NCI-H1436 treated with DMSO at 0.1 percent for 48 hours (cell line): ENCODE results near the gene PPP4R4.
"Not testable (repeated sequence)": the region's sequence is repeated elsewhere in the genome, so short reads cannot be mapped to it uniquely, and the experiment has no call there.

ENCODE experiments used
- DNase-seq: peaks from one replicate; lab custom pipeline; 2025; lab: John Stamatoyannopoulos, UW

Gene PPP4R4

DNA sequence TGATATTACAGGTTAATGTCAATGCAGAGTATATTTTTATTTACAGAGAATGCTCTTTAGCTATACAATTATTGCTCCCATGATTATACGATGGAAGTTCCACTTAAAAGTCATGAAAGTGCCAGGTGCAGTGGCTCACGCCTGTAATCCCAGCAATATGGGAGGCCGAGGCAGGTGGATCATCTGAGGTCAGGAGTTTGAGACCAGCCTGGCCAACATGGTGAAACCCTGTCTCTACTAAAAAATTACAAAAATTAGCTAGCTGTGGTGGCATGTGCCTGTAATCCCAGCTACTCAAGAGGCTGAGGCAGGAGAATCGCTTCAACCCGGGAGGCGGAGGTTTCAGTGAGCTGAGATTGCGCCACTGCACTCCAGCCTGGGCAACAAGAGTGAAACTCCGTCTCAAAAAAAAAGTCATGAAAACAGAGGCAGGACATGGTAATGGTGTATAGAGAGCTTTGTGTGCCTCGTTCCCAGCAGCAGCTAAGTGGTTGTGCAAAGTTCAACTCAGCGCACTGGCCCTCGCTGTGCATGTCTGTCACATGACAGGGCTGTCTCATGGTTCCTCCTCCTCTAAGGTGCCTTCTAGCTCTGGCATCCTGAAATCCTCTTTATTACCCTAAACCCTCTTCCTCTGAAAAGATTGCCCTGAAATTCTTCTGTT, 102.9 kb downstream of the PPP4R4 start:
- not testable (repeated sequence) for DNase-seq

DNA sequence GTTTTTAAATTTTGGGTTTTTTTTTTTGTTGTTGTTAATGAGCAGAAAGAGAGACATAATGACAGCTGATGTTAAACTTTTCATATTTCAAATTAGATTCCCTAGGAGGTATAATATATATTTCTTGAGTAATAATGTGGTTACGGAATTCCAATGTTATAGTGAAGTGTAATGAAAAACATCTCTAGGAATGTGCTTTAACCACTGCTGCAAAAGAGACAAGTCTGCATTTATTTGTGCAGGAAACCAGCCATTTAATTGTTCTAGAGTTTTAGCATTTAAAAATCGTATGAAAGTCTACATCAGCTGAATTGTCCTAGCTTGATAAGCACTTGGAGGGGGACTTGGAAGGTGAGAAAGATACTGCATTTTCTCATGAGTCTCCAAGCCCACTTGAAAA, 104.6 kb downstream of the PPP4R4 start:
- no peak for DNase-seq

DNA sequence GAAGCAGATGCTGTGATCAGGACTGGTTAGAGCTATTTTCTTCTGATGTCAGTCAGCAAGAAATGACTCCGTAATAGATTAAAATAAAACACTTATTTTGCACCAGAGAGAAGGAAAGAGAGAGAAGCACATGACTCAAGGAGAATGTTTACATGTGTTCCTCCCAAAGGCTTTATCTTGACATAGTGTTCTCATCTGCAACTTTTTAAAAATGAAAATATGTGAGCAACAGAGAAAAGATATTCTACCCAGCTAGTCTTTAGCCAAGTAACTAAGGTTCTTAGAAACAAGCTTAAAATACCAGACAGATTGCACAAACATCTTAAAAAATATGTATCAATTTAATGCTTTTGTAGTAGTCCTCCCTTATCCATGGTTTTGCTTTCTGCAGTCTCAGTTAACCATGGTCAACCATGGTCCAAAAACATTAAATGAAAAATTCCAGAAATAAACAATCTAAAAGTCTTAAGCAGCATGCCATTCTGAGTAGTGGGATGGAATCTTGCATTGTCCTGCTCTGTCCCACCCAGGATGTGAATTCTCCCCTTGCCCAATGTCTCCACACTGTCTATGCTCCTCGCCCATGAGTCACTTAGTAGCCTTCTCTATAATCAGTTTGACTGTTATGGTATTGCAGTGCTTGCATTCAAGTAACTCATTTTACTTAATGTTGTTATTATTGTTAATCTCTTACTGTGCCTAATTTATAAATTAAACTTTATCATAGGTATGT, 109.0 kb downstream of the PPP4R4 start:
- DNase-seq = no peak

DNA sequence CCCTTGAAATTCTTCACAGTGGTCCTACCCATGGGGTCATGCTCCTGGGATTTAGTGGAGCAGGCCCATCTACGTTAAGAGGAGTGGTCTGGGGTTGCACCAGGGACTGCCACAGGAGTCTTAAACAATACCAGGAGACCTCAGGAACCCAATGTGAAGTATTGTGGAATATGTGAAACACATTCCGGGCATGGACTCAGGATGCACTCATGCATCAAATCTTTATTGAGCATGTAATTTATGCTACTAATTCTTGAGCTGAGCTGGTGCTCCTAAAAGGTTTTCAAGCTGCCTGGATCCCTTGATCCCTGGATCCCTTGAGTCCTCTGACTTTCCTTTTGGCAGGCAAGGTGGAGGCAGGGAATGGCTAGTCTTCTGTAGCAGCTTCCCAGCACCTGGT, 110.1 kb downstream of the PPP4R4 start:
- no peak for DNase-seq

DNA sequence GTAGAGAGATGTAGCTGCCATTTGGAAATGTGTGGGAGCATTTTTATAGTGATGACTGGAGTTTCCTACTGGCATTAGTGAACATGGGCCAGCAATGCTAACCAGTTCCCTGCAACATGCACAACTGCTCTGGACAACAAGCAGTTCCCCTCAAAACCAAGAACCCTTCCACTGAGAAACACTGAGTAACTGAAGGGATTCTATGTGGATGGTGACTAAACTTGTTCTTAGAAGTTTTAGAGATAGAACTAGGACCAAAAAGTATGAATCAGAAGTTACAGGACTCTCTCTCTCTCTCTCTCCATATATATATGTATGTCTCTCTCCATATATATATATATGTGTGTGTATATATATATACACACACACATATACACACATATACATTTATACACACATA, 111.0 kb downstream of the PPP4R4 start:
- DNase-seq = no peak

DNA sequence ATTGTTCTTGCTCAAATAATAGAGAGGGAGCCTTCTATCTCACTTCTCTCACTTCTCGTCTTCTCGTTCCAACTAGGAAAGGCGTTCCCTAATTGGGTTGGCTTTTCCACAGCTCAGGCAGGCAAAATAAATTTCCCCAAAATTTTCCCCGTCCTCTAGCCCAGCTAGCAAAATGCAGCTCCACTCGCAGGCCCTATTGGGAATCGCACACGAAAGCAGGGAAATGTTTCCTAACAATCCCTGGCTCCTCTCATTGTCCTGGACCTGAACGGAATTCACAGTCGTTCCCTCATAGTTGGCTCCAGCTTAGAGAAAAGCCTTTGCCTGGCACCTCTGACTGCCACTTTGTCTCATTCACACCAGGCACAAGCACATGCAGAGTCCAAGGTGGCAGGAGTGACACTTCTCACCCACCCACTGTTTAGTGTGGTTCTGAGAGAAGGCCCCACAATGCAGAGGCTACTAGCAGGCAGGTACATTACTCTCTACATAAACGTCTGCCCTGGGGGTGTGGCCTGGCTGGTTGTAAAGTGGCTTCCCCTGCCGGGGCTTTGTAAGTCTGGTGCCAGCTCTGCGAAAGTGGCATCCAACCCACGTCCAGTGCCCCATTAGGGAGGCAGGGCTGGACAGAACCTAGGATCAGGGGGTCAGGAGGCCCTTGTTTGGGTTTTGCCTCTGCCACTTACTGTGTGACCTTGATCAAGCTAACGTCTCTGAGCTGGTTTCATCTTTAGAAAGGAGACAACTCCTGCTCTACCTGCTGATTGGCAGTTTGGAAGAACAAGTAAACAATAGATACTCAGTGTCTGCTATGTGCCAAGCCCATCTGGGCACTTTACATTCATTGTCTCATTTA, 114.7 kb downstream of the PPP4R4 start:
- no peak for DNase-seq

DNA sequence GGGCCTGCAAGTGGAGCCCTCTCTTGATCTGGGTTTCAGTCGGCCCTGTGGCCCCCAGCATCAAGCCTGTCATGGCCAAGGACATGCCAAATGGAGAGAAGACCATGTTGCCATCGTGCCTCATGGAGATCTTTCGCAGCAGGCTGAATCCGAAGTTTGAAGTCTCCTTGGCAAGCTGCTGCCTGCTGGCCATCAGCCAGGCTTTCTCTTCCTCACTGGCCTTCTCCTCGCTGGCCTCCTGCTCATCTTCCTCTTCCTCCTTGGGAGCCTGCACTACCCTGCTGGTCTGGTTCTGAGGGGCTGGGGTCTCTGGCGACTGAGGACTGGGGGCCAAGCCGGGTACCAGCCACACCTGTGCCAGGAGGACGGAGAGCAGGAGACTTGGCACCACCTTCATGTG, 116.1 kb downstream of the PPP4R4 start:
- no peak for DNase-seq

DNA sequence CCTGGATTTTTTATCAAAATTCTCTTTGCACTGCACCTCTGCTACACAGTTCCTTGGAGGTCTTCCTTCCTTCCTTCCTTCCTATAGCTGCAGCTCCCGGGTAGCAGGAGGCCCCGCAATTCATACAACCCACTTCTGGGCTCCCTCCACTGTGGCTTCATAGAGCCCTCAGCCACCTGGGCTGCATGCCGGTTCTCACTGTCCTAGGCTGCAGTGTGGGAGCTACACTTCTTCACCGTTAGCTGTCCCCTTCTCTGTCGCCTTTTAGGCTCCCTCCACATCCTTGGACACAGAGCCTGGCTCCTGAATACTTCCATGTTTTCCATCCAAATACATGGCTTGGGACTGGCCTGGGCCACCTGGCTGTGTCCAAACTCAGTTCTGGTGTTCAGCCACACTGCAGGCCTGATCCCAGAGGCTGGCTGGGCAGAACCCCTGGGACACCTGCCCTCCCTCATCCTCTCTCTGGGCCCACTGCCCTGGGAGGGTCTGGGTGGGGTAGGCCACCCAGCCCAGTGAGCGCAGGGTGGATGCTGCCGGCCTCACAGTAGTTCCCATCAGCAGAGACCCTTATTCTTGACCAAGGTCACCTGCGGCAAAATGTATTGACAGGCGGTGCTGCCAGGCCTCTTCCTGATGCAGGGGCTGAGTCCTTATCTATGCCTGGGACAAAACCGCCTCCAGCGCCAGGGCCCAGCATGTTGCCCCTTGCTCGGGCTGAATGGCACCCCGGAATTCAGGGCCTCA, 117.2 kb downstream of the PPP4R4 start:
- no peak for DNase-seq

DNA sequence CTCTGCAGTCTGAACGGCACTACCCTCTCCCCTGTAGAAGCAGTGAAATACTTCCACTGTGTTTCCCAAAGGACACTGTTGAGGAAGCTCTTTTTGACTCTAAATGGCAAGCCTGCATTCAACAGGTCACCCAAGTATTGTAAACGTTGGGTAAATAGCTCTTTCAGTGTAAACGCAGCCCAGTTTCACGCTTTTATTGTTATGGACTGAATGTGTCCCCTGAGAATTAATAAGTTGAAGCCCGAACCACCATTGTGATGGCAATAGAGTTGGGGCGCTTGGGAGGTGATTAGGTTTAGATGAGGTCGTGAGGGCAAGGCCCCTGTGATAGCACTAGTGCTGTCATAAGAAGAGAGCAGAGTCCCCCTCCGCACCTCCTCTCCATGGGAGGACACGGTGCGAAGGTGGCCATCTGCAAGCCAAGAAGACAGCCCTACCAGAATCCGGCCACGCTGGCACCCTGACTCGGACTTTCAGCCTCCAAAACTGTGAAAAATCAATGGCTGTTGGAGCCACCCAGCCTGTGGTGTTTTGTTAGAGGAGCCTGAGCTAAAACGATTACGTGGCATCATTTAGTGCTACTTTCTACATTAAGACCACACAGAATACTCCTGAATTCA, 117.9 kb downstream of the PPP4R4 start:
- DNase-seq = no peak

DNA sequence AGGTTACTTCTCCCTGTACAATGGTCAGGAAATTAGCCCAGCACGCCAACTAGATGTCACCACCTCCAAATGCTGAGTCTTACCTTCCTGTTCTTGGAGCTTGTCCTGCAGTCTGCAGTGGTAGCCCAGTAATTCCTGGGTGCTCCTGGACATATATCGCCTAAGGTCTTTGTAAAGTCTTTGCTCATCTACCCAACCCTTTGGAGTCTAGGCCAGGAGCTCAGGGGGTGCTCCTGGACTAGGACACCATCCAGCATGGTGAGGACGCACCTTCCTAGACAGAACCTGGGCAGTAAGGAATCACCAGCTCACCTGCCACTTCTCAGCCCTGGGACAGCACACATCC, 118.4 kb downstream of the PPP4R4 start:
- no peak for DNase-seq

DNA sequence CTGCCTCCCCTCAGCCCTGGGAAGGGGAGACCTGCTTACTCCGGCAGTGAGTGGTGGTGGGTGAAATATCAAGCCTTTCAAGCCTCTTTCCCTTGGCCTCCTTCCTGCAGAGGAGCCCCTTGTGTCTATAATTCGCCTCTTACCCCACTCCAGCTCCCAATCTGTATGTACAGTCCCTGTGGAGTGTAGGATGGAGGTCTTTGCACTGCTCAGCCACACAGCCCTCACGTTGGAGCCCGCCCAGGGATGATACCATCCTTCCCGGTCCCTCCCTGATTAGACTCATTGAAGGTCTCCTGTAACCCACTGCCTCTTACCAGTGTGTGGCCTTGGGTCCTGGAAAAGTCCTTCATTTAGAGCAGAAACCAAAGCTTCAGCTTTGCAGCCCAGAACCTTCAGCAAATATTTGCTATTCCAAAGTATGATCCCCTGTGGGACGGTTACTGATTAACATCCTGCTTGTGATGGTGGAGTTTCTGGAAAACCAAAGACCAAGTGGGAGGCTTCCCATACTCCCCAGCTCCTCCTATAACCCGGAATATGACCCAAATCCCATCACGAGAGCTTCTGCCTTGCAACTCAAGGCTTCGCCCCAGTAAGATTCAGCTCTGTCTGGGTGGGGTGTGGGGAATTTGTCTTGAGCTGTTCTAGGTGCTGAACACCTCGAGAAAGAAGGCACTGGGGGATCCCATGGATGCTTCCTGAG, 118.9 kb downstream of the PPP4R4 start, which contains the start of gene SERPINA10:
SERPINA10 (minus strand) TSS at position 397 of the 706 bp plus-strand sequence. CDS start 2,675 bp downstream, outside the sequence.
- DNase-seq = no peak

DNA sequence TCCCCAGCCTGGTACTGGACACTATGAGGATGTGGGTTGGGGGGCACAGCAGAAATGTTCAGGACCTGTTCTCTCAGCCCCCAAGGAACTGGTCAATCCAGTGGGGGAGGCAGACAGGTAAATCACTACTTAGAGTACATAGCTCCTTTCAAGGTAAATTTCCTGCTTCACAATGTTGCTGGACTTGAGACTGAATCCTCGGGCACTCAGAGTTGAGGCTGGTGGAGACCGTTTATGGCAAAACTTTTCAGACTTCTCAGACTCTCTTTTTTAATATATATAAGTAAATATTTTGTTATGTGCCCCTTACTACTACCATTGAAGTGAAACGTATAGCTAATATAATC, 119.4 kb downstream of the PPP4R4 start:
- DNase-seq = no peak

DNA sequence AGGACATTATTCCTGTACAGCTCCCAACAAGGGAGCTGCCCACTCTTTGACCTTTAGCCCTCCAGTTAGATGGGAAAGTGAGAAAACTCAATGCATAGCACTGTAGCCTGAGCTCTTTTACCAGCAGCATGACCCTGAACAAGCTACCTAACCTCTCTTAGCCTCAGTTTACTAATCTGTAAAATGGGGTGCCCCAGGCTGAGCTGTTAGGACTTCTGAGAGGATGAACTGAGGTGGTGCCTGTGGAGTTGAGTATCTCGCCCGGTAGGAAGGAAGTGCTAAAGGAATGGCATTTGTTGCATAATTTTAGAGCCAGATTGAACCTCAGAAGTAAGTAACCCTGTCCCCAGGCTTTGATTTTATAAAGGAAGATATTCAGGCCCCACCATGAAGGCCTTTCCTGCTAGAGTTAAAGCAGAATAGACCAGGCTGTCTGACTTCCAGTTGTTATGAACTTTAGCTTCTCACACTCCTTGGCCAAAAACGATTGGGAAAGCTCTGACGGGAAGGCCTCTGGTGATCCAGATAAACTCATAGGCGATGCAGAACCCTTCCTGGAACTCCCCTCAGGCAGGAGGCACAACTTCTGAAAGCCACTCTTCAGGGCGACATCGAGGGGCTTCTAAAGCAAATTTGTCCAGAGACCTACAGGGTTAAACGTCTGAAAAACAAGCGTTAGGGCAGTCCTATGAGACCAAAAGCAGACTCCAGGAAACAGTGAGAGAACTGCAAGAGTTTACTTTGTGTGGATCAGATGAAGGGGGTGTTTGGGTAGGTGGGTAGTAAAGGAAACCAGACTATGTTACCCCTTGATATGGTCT, 121.4 kb downstream of the PPP4R4 start:
- DNase-seq = no peak

DNA sequence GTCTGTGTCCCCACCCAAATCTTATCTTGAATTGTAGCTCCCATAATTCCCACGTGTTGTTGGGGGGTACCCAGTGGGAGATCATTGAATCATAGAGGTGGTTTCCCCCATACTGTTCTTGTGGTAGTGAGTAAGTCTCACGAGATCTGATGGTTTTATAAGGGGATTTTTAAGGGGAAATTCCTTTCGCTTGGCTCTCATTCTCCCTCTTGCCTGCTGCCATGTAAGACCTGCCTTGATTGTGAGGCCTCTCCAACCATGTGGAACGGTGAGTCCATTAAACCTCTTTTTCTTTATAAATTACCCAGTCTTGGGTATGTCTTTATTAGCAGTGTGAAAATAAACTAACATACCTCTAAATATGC, 122.0 kb downstream of the PPP4R4 start:
- DNase-seq = not testable (repeated sequence)

DNA sequence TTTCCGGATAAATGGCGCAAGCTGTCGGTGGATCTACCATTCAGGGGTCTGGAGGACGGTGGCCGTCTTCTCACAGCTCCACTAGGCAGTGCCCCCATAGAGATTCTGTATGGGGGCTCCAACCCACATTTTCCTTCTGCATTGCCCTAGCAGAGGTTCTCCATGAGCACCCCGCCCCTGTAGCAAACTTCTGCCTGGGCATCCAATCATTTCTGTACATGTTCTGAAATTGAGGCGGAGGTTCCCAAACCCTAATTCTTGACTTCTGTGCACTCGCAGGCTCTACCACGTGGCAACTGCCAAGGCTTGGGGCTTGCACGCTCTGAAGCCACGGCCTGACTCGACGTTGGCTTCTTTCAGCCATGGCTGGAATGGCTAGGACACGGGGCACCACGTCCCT, 124.0 kb downstream of the PPP4R4 start:
- DNase-seq = no peak

DNA sequence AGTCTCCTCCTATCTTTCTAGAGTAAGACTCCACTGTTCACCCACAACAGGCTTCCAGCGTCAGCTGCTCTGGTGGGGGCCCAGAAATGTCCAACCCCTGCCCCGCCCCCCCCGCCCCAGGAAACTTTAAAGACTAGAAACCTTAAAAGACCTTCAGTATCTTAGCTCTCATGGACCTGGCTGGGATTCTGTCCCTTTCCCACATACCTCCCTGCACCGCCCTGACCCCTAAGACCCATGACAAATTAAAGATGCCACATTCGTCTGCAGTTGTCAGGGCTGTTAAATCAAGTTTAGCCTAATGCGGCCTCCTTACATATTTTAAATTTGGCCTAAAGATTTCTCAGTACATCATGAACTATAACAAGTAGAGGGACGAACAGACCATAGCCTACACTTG, 129.0 kb downstream of the PPP4R4 start:
- DNase-seq = no peak

DNA sequence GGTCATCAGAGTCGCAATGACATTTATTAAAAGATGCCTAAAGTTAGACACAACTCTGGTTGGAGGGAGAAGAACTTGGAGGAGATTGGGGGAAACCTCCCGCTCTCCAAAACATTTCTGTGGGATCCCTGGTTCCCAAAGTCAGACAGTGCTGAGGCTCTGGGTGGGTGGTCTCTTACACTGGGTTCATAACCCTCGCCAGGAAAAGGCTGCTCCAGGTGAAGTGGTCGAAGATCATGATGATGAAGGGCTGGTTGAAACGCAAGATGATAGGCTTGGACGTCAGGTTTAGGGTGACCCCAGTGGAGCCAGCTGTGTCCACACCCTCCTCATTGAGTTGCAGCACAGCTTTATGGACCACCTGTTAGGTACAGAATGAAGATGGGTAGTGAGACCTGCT, 130.1 kb downstream of the PPP4R4 start:
- no peak for DNase-seq

DNA sequence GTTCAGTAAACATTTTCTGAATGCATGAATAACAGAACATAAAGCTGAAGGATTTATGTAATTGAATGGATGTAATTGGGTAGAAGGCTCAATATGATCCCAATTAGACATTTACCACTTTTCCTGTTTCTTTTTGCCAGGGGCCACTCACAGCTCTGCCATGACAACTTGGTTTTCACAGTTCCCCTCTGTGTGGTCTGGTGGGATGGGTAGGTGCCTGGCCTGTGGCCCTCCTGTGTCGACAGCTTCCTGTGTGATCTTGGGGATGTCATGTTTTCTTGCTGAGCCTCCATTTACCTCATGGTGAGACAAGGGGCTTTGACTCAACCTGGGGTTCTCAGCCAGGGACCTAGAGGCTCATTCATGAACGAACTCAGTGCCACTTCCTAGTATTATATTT, 131.5 kb downstream of the PPP4R4 start:
- no peak for DNase-seq

DNA sequence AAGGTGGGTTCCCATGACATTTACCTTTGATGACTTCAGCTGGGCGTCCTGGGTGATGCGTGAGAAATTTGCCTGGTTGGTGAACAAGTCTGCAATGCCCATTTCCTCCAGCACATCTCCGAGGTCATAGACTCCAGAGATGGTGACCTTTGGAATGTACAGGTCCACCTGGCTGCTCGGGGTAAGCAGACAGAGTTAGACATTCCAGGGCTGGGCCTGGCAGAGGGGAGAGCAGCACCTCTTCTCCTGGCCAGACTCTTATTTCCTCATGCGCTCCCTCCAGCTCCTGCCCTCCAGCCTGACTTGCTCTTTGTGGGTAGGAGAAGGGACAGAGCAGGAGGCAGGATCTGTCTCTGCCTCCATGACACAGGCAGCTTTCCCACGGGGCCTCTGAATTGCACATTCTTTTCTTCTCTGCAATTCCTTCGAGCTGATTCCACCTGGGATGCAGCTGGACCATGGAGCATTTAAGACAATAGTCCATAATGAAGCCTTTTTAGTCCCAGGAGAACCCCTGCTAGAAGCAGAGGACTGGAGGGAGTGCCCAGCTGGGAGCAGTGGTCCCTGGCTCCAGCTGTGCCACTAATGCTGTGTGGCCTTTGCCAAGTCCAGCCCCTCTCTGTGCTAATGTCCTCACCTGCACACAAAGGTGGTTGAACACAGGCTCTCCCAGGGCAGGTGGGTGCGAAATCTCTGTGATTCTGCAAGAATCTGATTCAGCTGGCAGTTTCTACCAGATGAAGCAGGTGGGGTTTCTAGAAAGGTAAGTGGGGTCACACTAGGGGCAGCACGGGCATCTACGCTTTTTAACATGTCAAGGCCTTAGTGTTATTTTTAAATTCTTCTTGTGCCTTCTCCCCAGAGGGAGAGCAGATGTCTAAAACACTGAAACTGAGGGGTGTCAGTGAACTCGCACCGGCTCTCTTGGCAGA, 132.2 kb downstream of the PPP4R4 start:
- DNase-seq = no peak
